NCI-H460 (cell line): ENCODE measurements around the gene FRMD1. TPM values are rescaled to one million over a fixed set of nuclear protein-coding genes. Genes with fewer than 3 reads are reported as not detected.

Experiments used
- DNase-seq: peaks from one replicate; pipeline ENCODE4 v3.0.0-alpha.2; 2016; ENCODE audit warnings: low read depth; ENCODE audit errors: extremely low read depth
- total RNA-seq: library from RNA; depleted of rRNA; stranded (reverse); fragments of >200 nt; shearing (Covaris generic); gene quantifications from 2 replicates; pipeline ENCODE4 v1.2.3, GENCODE V29; 2014

Gene FRMD1
- total RNA-seq, 1 experiment from 2014 or later: not detected

- DNase-seq: no peak
Measured at GRCh38 chr6:168045706-168046620, 33.0 kb downstream of the FRMD1 start.

GRCh38 chr6:168045141-168045691 is 33.8 kb downstream of the FRMD1 start:
- DNase-seq: no peak

GRCh38 chr6:168044521-168045130 is 34.4 kb downstream of the FRMD1 start:
- DNase-seq: no peak

GRCh38 chr6:168043848-168044415 is 35.1 kb downstream of the FRMD1 start:
- no peak for DNase-seq

GRCh38 chr6:168043193-168043847 is 35.7 kb downstream of the FRMD1 start:
- no peak for DNase-seq

- DNase-seq: no peak
Measured at GRCh38 chr6:168042426-168043192, 36.4 kb downstream of the FRMD1 start.

- no peak for DNase-seq
Measured at GRCh38 chr6:168041928-168042327, 37.1 kb downstream of the FRMD1 start.

GRCh38 chr6:168040856-168041496 is 38.0 kb downstream of the FRMD1 start:
- no peak for DNase-seq

- DNase-seq: no peak
Measured at GRCh38 chr6:168039849-168040248, 39.2 kb downstream of the FRMD1 start.

- no peak for DNase-seq
Measured at GRCh38 chr6:168039301-168039700, 39.7 kb downstream of the FRMD1 start.

- no peak for DNase-seq
Measured at GRCh38 chr6:168038576-168039140, 40.4 kb downstream of the FRMD1 start.

GRCh38 chr6:168037856-168038255 is 41.2 kb downstream of the FRMD1 start:
- no peak for DNase-seq

- DNase-seq: no peak
Measured at GRCh38 chr6:168037242-168037641, 41.8 kb downstream of the FRMD1 start.

- DNase-seq: no peak
Measured at GRCh38 chr6:168035661-168036545, 43.1 kb downstream of the FRMD1 start.

- DNase-seq: peak; percentile 33
Measured at GRCh38 chr6:168035098-168035660, 43.8 kb downstream of the FRMD1 start.

- no peak for DNase-seq
Measured at GRCh38 chr6:168034537-168034936, 44.5 kb downstream of the FRMD1 start.

- no peak for DNase-seq
Measured at GRCh38 chr6:168033791-168034190, 45.2 kb downstream of the FRMD1 start.
